Naive thymus-derived CD4-positive, alpha-beta T cell (primary cell): Measurements from ENCODE around the gene PCDHGB3. TPM values are rescaled to one million over a fixed set of nuclear protein-coding genes. Genes with fewer than 3 reads are reported as not detected.
"Not testable (repeated sequence)": the region's sequence is repeated elsewhere in the genome, so short reads cannot be mapped to it uniquely, and the experiment has no call there.

Experiments
- ATAC-seq: fragments of 150-1000 bp; cut with Tn5 transposase; 2 replicates; pipeline ENCODE4 v1.10.0; 2021; ENCODE audit warnings: mild to moderate bottlenecking, moderate library complexity
- CTCF ChIA-PET: fragments of 350-600 bp; sonication (Branson Sonifier 250); formaldehyde crosslinking; loops from one replicate; lab custom pipeline; 2021; ENCODE audit warnings: antibody characterized with exemption; lab: Charles Lee
- POLR2A ChIA-PET: fragments of 350-600 bp; sonication (Branson Sonifier 250); formaldehyde crosslinking; loops from one replicate; lab custom pipeline; 2021; ENCODE audit warnings: antibody characterized with exemption, inconsistent platforms; lab: Charles Lee
- DNase-seq, 9 donors: peaks; one replicate each; pipeline versions ENCODE4 v3.0.0 to v3.0.0-alpha.2; 2020 to 2022; ENCODE audit warnings: mixed read lengths in 1 of 9
- H3K27ac ChIP-seq: one replicate; pipeline ENCODE4 v1.7.0; 2013; ENCODE audit warnings: mild to moderate bottlenecking, low read depth, low read length, moderate library complexity
- H3K27me3 ChIP-seq, 2 donors: one replicate each; pipeline ENCODE4 v1.7.0; 2013; ENCODE audit warnings: low read length in 2 of 2, mild to moderate bottlenecking in 2 of 2, moderate library complexity in 2 of 2; ENCODE audit not compliant: control insufficient read depth in 2 of 2, insufficient read depth in 2 of 2
- H3K36me3 ChIP-seq, 3 experiments: 1 replicate in 2 of 3; 2 replicates in 1 of 3; pipeline ENCODE4 v1.7.0; 2013; ENCODE audit warnings: low read length in 3 of 3, mild to moderate bottlenecking in 3 of 3, moderate library complexity in 1 of 3; ENCODE audit not compliant: insufficient read depth in 3 of 3, control insufficient read depth in 2 of 3
- H3K4me1 ChIP-seq, 2 donors: one replicate each; pipeline ENCODE4 v1.7.0; 2013; ENCODE audit warnings: low read length in 2 of 2, mild to moderate bottlenecking in 2 of 2, moderate library complexity in 1 of 2; ENCODE audit not compliant: control insufficient read depth in 2 of 2, insufficient read depth in 2 of 2
- H3K4me3 ChIP-seq: 2 replicates; pipeline ENCODE4 v1.7.0; 2013; ENCODE audit warnings: mild to moderate bottlenecking, low read length
- H3K9me3 ChIP-seq, 3 experiments: 1 replicate in 2 of 3; 2 replicates in 1 of 3; pipeline ENCODE4 v1.7.0; 2013; ENCODE audit warnings: low read length in 3 of 3; ENCODE audit not compliant: control insufficient read depth in 2 of 3
- H3K27ac Mint-ChIP-seq, 9 donors: one replicate each; pipeline ENCODE4 v1.8.0; 2020 to 2022; ENCODE audit warnings: mixed read lengths in 9 of 9, mild to moderate bottlenecking in 8 of 9, moderate library complexity in 5 of 9, inconsistent platforms in 2 of 9
- H3K27me3 Mint-ChIP-seq, 5 donors: one replicate each; pipeline ENCODE4 v1.8.0; 2021 to 2022; ENCODE audit warnings: mixed read lengths in 5 of 5, mild to moderate bottlenecking in 1 of 5
- H3K36me3 Mint-ChIP-seq, 5 donors: one replicate each; pipeline ENCODE4 v1.8.0; 2020 to 2022; ENCODE audit warnings: mixed read lengths in 5 of 5, mild to moderate bottlenecking in 3 of 5, inconsistent platforms in 1 of 5
- H3K4me1 Mint-ChIP-seq, 7 donors: one replicate each; pipeline ENCODE4 v1.8.0; 2020 to 2022; ENCODE audit warnings: mixed read lengths in 7 of 7, mild to moderate bottlenecking in 3 of 7, inconsistent platforms in 1 of 7
- H3K4me3 Mint-ChIP-seq, 10 donors: one replicate each; pipeline ENCODE4 v1.8.0; 2020 to 2022; ENCODE audit warnings: mild to moderate bottlenecking in 10 of 10, mixed read lengths in 10 of 10, moderate library complexity in 6 of 10, inconsistent platforms in 2 of 10
- H3K9me3 Mint-ChIP-seq, 11 donors: one replicate each; pipeline ENCODE4 v1.8.0; 2020 to 2022; ENCODE audit warnings: mixed read lengths in 11 of 11, mild to moderate bottlenecking in 4 of 11, inconsistent platforms in 1 of 11, moderate library complexity in 1 of 11
- intact Hi-C, 2 donors: fragments of 100-400 bp; cut with micrococcal nuclease; formaldehyde crosslinking; loops; one replicate each; pipeline ENCODE4 v1.15.1; 2023
- polyA plus RNA-seq, 2 donors: library from polyadenylated mRNA; unstranded; fragments of 300-500 nt; fragmentation: Illumina TruSeq; gene quantifications; one replicate each; pipeline ENCODE4 v1.2.3, GENCODE V29; 2021
- total RNA-seq, 6 experiments: library from RNA in 5 of 6; stranded (reverse) in 5 of 6; gene quantifications; 1 replicate in 5 of 6; 2 replicates in 1 of 6; pipeline ENCODE4 v1.2.3 and lab custom pipeline; 2021 to 2026

Gene PCDHGB3
- total and polyA plus RNA-seq, 7 experiments from 2014 or later, result 0.13 to 0.59 (median 0.39) TPM; not detected in 1

DNA sequence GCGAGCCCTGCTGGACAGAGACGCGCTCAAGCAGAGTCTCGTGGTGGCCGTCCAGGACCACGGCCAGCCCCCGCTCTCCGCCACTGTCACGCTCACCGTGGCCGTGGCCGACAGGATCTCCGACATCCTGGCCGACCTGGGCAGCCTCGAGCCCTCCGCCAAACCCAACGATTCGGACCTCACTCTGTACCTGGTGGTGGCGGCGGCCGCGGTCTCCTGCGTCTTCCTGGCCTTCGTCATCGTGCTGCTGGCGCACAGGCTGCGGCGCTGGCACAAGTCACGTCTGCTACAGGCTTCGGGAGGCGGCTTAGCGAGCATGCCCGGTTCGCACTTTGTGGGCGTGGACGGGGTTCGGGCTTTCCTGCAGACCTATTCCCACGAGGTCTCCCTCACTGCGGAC, 37.5 kb upstream of the PCDHGB3 start:
- H3K36me3 ChIP-seq, H3K27ac ChIP-seq, H3K4me1 ChIP-seq, H3K27ac Mint-ChIP-seq, H3K4me3 ChIP-seq, intact Hi-C loops, H3K4me1 Mint-ChIP-seq, POLR2A ChIA-PET, H3K4me3 Mint-ChIP-seq, ATAC-seq, DNase-seq: not testable (repeated sequence)
- H3K27me3 Mint-ChIP-seq, result peaks cover 60 to 92% (median 82%) of the 10 kb centered on the region in 5 donors
- Histone ChIP-seq H3K9me3 (peaks cover 0 to 47% (median 10%) of the 10 kb centered on the region in 3 experiments), H3K27me3 (peaks cover 0 to 11% of the 10 kb centered on the region in 2 donors)
- CTCF ChIA-PET, result interaction anchor here (1.0 kb wide), 1 partner anchor 226 kb away, joined by 3 read pairs; no protein-coding TSS in a partner anchor
- H3K9me3 Mint-ChIP-seq, result peaks cover 11 to 96% (median 56%) of the 10 kb centered on the region in 11 donors
- peaks cover 3 to 39% (median 12%) of the 10 kb centered on the region in 5 donors for H3K36me3 Mint-ChIP-seq

DNA sequence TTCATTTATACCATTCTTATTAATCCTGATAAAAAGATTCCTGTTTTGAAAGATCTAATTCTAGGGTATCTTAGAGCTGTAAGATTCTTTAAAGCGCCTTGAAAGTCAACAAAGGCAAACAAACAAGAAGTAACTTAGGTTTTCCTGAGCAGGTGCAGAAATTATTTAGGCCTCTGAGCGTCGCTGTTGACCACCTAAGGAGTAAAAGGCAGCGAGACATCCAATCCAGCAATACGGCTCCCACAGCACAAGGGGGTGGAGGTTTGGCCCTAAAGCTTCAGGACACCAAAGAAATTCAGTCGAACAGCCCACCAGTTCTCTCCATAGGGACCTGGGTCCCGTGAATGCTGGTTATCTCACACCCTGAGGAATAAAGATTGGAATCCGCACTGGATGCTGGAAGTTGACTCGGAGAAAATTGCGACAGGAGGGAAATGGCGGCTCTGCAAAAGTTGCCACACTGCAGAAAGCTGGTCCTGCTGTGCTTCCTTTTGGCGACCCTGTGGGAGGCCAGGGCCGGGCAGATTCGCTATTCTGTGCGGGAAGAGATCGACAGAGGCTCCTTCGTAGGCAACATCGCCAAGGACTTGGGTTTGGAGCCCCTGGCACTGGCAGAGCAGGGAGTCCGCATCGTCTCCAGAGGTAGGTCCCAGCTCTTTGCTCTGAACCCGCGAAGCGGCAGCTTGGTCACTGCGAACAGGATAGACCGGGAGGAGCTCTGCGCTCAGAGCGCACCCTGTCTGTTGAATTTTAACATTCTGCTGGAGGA, 31.3 kb upstream of the PCDHGB3 start, which contains the start of gene PCDHGA2:
PCDHGA2 (plus strand) TSS at position 223 of the 769 bp plus-strand sequence.
- Mint-ChIP-seq H3K4me3 (peak within 1 kb of the TSS in 3 of 10 donors; percentile 32 to 77 (median 45)), H3K4me1 (peaks cover 0 to 1% (median 0%) of the 10 kb centered on the region in 7 donors), H3K27ac (no peak within 1 kb of the TSS), H3K9me3 (peaks cover 15 to 98% (median 72%) of the 10 kb centered on the region in 11 donors), H3K36me3 (peaks cover 7 to 66% (median 8%) of the 10 kb centered on the region in 5 donors), H3K27me3 (peaks cover 67 to 90% (median 87%) of the 10 kb centered on the region in 5 donors)
- DNase-seq (no peak), ATAC-seq (no peak)
- H3K4me3 ChIP-seq, result no peak within 1 kb of the TSS
- CTCF ChIA-PET, result no interaction called here
- no peak within 1 kb of the TSS for H3K27ac ChIP-seq
- POLR2A ChIA-PET, result no interaction called here
- no peaks in the 10 kb centered on the region for H3K4me1 ChIP-seq
- peaks cover 0 to 17% of the 10 kb centered on the region in 2 donors for H3K27me3 ChIP-seq
- H3K36me3 ChIP-seq, result no peaks in the 10 kb centered on the region
- intact Hi-C loops, result no loop called here
- peaks cover 0 to 41% (median 5%) of the 10 kb centered on the region in 3 experiments for H3K9me3 ChIP-seq

DNA sequence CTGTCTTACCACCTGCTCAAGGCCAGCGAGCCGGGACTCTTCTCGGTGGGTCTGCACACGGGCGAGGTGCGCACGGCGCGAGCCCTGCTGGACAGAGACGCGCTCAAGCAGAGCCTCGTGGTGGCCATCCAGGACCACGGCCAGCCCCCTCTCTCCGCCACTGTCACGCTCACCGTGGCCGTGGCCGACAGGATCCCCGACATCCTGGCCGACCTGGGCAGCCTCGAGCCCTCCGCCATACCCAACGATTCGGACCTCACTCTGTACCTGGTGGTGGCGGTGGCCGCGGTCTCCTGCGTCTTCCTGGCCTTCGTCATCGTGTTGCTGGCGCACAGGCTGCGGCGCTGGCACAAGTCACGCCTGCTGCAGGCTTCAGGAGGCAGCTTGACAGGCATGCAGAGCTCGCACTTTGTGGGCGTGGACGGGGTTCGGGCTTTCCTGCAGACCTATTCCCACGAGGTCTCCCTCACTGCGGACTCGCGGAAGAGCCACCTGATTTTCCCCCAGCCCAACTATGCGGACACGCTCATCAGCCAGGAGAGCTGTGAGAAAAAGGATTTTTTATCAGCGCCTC, 29.2 kb upstream of the PCDHGB3 start:
- H3K36me3 Mint-ChIP-seq, result peaks cover 3 to 59% (median 7%) of the 10 kb centered on the region in 5 donors
- peaks cover 16 to 95% (median 71%) of the 10 kb centered on the region in 11 donors for H3K9me3 Mint-ChIP-seq
- H3K36me3 ChIP-seq, H3K27ac ChIP-seq, DNase-seq, CTCF ChIA-PET, ATAC-seq, H3K4me3 Mint-ChIP-seq, H3K4me3 ChIP-seq, POLR2A ChIA-PET, H3K4me1 ChIP-seq, H3K4me1 Mint-ChIP-seq, H3K27ac Mint-ChIP-seq: not testable (repeated sequence)
- peaks cover 50 to 86% (median 81%) of the 10 kb centered on the region in 5 donors for H3K27me3 Mint-ChIP-seq
- Histone ChIP-seq H3K27me3 (peaks cover 0 to 11% of the 10 kb centered on the region in 2 donors), H3K9me3 (peaks cover 0 to 49% (median 5%) of the 10 kb centered on the region in 3 experiments)
- intact Hi-C loops, result loop anchor here in 1 of 2 donors (5.0 kb wide), 1 partner anchor 216 kb away; no protein-coding TSS in a partner anchor

DNA sequence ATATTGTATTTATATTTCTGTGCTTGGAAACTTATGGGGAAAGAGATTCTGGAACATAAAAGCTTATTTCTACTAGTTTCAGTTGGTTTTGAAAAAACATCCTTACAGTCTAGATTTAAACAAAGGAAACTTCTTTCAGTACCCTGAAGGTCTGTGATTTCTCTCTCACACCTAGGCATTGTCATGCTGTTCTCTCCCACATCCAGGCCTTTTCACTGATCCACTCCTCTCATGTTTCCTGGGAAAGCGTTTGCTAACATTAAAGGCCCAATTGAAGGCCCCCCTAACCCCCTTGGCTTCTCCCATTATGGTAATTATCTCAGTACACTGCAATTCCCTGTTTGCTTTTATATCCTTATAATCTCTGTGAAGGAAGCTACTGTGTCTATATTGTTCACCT, 27.3 kb upstream of the PCDHGB3 start:
- H3K36me3 ChIP-seq, result no peaks in the 10 kb centered on the region
- Mint-ChIP-seq H3K9me3 (peaks cover 16 to 91% (median 66%) of the 10 kb centered on the region in 11 donors), H3K27me3 (peaks cover 32 to 83% (median 80%) of the 10 kb centered on the region in 5 donors), H3K36me3 (peaks cover 6 to 52% (median 10%) of the 10 kb centered on the region in 5 donors), H3K4me3 (no peak overlapping the region), H3K27ac (no peak overlapping the region), H3K4me1 (no peaks in the 10 kb centered on the region)
- H3K4me3 ChIP-seq, result no peak overlapping the region
- no peak overlapping the region for H3K27ac ChIP-seq
- peaks cover 0 to 41% (median 0%) of the 10 kb centered on the region in 3 experiments for H3K9me3 ChIP-seq
- H3K27me3 ChIP-seq, result peaks cover 0 to 11% of the 10 kb centered on the region in 2 donors
- ChIA-PET POLR2A (no interaction called here), CTCF (no interaction called here)
- intact Hi-C loops, result loop anchor here in 1 of 2 donors (5.0 kb wide), 1 partner anchor 215 kb away; no protein-coding TSS in a partner anchor
- DNase-seq (no peak), ATAC-seq (no peak)
- H3K4me1 ChIP-seq, result no peaks in the 10 kb centered on the region

DNA sequence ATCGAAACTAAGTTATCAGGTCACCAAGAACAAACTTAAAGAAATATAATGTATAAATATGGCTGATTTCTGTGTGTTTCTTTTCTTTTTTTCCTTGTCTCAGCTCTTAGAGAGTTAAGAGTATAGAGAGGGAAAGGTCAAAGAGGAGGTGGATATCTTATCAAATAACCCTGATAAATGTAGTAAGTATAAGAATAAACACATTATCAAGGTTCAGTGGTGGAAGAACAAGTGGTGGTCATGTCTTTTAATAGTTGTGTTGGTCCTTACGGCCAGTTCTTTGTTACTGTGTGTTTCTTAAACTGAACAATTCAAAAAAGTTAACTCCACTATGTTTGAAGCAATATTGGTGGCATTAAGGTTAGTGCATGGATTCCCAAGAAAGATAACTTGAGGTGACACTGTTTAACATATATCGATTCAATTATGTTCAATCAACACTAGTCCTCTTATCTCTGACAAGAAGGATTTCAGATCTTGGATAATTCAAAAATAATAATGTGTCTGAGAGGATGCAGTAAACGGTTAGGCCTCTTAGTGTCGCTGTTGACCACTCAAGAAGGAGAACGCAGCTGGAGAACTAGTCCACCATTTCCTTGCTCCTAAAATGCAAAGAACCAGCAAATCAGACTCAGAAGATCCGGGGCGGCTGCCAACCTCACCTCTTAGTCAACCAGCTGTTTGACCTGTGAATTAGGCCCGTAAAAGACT, 26.6 kb upstream of the PCDHGB3 start, which contains the start of gene PCDHGA3:
PCDHGA3 (plus strand) TSS at position 588 of the 711 bp plus-strand sequence. CDS start 205 bp downstream, outside the sequence.
- ChIA-PET CTCF (no interaction called here), POLR2A (no interaction called here)
- DNase-seq (no peak), ATAC-seq (no peak)
- no peaks in the 10 kb centered on the region for H3K4me1 ChIP-seq
- no peak within 1 kb of the TSS for H3K27ac ChIP-seq
- Mint-ChIP-seq H3K27me3 (peaks cover 26 to 82% (median 79%) of the 10 kb centered on the region in 5 donors), H3K36me3 (peaks cover 4 to 45% (median 10%) of the 10 kb centered on the region in 5 donors), H3K4me3 (peak within 1 kb of the TSS in 7 of 10 donors; percentile 48 to 76 (median 57)), H3K4me1 (no peaks in the 10 kb centered on the region), H3K9me3 (peaks cover 12 to 91% (median 62%) of the 10 kb centered on the region in 11 donors), H3K27ac (peak within 1 kb of the TSS in 1 of 9 donors; percentile 38)
- intact Hi-C loops, result loop anchor here in 1 of 2 donors (5.0 kb wide), 1 partner anchor 214 kb away; no protein-coding TSS in a partner anchor
- H3K4me3 ChIP-seq, result no peak within 1 kb of the TSS
- no peaks in the 10 kb centered on the region for H3K36me3 ChIP-seq
- peaks cover 3 to 11% of the 10 kb centered on the region in 2 donors for H3K27me3 ChIP-seq
- H3K9me3 ChIP-seq, result peaks cover 0 to 35% (median 0%) of the 10 kb centered on the region in 3 experiments

DNA sequence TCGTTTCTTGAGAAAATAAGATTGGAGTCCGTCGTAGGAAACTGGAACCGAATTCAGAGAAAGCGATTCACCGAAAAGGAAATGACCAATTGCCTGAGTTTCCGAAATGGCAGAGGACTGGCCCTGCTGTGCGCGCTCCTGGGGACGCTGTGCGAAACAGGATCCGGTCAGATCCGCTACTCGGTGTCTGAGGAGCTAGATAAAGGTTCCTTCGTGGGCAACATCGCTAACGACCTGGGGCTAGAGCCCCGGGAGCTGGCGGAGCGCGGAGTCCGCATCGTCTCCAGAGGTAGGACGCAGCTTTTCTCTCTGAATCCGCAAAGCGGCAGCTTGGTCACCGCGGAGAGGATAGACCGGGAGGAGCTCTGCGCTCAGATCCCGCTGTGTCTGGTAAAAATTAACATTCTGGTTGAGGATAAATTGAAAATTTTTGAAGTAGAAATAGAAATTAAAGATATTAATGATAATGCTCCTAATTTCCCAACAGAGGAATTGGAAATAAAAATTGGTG, 26.0 kb upstream of the PCDHGB3 start:
- no peak for DNase-seq
- no peak for ATAC-seq
- H3K4me3 Mint-ChIP-seq, result peak overlapping the region in 7 of 10 donors; percentile 48 to 76 (median 57)
- H3K36me3 ChIP-seq, result no peaks in the 10 kb centered on the region
- ChIA-PET CTCF (no interaction called here), POLR2A (no interaction called here)
- peaks cover 20 to 82% (median 81%) of the 10 kb centered on the region in 5 donors for H3K27me3 Mint-ChIP-seq
- H3K9me3 ChIP-seq, result peaks cover 0 to 29% (median 0%) of the 10 kb centered on the region in 3 experiments
- no peak overlapping the region for H3K27ac Mint-ChIP-seq
- no peaks in the 10 kb centered on the region for H3K4me1 Mint-ChIP-seq
- intact Hi-C loops, result loop anchor here in 1 of 2 donors (5.0 kb wide), 1 partner anchor 213 kb away; no protein-coding TSS in a partner anchor
- H3K4me1 ChIP-seq, result no peaks in the 10 kb centered on the region
- peaks cover 12 to 91% (median 63%) of the 10 kb centered on the region in 11 donors for H3K9me3 Mint-ChIP-seq
- H3K4me3 ChIP-seq, result no peak overlapping the region
- H3K27ac ChIP-seq, result no peak overlapping the region
- peaks cover 3 to 11% of the 10 kb centered on the region in 2 donors for H3K27me3 ChIP-seq
- peaks cover 4 to 43% (median 10%) of the 10 kb centered on the region in 5 donors for H3K36me3 Mint-ChIP-seq
